GM19438 (cell line): ENCODE measurements around the gene ZNF783.
"Not testable (repeated sequence)": the region's sequence is repeated elsewhere in the genome, so short reads cannot be mapped to it uniquely, and the experiment has no call there.

Experiments used
- ATAC-seq: cut with Tn5 transposase; IDR thresholded peaks from one replicate; pipeline ENCODE4 v1.9.1; 2021; ENCODE audit warnings: low read depth; ENCODE audit not compliant: unreplicated experiment

The ZNF783 gene

DNA sequence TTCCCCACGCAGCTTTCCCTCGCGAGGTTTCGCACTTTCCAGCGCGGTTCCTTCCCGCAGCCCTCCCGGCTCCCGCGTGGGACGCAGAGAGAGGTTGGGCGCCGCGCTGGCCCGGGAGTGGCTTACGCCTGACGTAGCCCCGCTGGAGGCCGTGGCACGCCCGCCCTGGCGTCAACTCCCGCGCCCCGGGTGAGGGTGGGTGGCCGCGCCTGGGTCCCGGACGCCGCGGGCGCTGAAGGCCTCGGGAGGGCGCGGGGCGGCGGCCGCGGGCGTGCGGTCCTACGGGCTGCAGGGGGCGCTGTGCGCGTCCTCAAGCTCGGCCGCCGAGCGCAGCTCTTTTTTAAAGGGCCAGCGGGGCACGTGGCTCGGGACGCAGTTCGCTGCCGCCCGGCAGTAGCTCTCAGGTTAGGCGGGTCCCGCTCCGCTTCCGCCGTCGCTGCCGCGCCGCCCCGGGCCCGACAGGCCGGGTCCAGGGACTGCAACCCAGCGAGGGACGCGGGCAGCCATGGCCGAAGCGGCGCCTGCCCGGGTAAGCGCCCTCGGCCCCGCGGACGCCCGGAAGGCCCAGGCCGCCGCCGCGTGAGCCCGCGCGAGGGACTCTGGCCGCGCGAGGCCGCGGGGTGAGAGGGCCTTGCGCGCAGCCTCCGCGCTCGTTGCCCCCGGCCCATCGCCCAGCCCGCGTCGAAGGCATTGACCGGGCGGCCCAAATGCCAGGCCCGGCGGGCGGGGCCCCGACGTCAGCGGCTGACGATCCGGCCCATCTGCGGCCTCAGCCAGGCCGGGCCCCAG, at the start of gene ZNF783:
Gene ZNF783 (plus strand): TSS at position 368 of the 789 bp plus-strand sequence. CDS start 138 bp downstream, at position 506.
- peak; percentile 75 for ATAC-seq

DNA sequence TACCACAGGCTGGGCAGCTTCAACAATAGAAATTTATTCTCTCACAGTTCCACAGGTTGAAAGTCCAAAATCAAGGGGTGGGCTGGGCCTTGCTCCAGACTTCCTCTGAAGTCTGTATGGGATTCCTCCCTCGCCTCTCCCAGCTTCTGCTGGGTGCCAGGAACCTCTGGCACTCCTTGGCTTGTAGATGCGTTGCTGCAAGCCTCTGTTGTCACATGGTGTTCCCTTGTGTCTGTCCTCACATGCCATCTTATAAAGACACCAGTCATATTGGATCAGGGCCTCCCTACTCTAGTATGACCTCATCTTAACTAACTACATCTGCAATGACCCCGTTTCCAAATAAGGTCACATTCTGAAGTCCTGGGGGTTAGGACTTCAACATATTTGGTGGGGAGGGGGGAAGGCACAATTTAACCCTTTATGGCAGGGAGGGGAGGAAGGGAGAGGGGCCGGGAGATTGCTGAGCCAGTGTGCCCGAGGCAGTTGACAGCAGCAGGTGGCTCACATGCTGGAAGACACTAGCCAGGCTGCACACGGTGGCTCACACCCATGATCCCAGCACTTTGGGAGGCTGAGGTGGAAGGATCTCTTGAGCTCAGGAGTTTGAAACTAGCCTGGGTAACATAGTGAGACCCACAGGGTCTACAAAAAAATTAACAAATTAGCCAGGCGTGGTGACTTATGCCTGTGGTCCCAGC, 47.8 kb upstream of the ZNF783 start:
- no peak for ATAC-seq

DNA sequence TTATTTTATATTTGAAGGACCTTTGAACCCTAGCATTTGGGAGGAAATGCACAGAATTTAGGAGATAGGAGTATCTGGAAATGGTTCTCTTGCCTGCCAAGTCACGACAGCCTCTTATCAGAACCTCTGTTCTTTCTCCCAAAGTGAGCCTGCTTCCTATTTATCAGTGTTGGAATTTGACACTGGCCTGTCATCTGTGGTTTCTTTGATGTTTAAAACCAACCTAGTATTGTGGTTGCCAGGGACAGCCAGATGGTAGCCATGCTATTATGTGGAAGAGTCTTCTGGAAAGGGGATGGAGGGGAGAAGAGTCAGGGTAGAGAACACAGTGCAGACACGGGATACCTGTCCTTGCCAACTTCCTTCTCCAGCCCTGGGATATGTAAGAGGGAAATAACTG, 45.6 kb upstream of the ZNF783 start:
- no peak for ATAC-seq

DNA sequence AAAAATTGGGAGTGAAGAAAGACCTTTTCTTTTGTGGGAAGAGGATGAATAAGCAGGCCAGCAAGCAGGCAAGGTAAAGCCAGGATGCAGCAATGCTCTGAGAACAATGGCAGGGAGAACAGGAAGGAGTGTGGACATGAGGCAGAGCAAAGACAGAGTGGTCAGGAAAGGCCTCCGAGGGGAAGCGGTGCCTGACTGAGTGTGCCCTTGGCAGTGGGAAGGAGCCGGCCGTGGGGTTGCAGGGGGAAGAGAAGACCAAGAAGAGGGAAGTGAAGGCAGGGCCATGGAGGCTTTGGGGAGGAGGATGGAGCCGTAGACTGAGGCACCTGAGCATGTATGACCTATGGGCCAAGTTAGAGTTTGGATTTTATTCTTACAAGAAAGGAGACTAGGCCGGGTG, 44.4 kb upstream of the ZNF783 start:
- no peak for ATAC-seq

DNA sequence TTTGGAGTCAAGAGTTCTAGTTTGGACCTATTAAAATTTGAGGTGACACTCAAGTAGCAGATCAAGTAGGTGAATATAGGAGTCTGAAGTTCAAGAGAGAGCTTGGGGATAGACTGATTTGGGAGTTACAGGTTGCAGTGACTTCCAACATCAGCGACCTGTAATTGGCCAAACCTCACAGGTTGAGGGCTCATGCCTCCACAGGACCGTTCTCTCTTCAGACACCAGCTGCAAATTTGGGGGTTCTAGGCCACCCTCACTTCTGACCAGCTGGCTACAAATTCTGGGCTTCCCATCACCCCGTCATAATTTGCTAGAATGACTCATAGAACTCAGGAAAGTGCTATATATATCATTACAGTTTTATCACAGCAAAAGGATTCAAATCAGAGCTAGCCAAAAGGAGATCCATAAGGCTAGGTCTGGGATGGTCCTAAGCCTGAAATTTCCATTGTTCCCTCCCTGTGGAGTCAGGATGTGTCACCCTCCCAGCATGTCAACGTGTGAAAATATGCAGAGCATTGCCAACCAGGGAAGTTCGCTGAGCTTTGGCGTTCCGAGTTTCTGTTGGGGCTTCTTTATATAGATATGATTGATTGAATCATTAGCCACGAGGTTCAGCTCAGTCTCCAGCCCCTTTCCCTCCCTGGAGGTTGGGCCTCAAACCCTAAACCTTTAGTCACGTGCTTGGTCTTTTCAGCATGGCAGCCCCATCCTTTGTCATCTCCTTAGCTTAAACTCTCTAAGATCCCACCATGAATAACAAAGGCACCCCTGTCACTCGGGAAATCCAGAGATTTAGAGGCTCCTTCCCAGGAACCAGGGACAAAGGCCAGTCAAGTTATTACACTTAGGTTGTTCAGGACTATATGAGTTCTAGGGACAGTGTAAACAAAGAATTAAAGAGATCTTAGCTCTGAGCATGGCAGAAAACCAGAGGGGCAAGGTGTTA, 43.3 kb upstream of the ZNF783 start:
- no peak for ATAC-seq

DNA sequence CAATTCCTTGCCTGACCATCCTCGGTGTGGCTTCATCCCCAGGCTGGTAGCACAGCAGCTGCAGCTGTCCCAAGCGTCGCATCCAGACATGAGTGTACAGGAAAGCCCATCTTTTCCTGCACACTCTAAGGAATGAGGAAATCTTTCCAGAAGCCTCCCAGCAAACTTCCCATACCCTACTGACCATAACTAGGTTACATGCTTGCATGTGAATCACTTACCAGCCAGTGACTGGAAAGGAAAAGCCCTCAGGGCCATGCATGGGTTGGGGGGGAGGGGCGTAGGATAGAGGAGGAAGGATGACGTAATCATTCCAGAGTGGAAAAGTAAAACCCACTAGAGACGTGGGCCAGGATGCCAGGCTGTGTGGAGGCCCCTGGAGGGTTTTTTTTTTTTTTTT, 41.5 kb upstream of the ZNF783 start:
- no peak for ATAC-seq

DNA sequence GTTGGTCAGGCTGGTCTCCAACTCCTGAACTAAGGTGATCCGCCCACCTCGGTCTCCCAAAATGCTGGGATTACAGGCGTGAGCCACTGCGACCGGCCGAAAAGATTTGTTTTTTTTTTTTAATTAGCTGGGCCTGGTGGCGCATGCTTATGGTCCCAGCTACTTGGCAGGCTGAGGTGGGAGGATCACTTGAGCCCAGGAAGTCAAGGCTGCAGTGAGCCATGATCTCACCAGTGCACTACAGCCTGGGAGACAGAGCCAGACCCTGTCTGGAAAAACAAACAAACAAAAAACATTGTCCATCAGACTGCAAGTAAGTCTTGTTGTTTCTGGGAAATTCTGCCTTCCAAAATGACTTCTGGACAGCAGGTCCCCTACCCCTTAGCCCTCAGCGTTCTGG, 38.8 kb upstream of the ZNF783 start:
- no peak for ATAC-seq

DNA sequence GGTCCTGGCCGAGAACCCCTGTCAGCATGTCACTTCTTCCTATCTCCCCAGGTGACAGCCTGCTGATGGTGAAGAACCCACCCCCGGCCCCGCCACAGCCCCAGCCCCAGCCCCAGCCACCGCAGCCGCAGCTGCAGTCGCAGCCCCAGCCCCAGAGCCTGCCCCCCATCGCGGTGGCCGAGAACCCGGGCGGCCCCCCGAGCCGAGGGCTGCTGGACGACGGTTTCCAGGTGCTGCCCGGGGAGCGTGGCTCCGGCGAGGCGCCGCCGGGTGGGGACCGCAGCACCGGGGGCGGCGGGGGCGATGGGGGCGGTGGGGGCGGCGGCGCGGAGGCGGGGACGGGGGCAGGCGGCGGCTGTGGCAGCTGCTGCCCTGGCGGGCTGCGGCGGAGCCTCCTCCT, 38.2 kb upstream of the ZNF783 start:
- no peak for ATAC-seq

DNA sequence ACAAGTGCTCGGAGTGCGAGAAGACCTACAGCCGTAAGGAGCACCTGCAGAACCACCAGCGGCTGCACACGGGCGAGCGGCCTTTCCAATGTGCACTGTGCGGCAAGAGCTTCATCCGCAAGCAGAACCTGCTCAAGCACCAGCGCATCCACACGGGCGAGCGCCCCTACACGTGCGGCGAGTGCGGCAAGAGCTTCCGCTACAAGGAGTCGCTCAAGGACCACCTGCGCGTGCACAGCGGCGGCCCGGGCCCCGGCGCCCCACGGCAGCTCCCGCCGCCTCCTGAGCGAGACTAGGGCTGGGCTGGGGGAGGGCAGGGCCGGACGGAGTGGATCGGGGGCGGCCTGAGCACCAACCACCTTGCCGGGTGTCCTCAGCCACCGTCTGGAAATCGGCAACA, 37.6 kb upstream of the ZNF783 start:
- no peak for ATAC-seq

DNA sequence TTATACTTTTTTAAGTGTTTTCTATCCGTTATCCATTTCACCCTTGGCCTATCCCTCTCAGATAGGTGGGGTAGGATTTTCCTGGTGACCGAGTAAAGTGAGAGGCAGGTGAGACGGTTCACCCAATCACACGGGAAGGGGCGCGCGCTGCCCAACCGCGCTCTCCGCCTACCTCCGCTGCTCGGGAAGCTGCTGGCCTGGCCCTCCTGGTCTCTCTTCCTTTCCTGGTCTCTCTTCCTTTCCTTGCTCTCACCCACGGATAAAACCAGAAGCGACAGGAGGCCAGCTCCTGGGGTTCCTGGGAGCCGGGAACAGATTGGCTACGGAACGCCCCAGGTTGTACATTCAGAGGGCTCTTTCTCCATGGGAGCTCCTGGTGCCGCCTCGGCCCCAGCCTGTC, 36.9 kb upstream of the ZNF783 start:
- ATAC-seq = no peak

DNA sequence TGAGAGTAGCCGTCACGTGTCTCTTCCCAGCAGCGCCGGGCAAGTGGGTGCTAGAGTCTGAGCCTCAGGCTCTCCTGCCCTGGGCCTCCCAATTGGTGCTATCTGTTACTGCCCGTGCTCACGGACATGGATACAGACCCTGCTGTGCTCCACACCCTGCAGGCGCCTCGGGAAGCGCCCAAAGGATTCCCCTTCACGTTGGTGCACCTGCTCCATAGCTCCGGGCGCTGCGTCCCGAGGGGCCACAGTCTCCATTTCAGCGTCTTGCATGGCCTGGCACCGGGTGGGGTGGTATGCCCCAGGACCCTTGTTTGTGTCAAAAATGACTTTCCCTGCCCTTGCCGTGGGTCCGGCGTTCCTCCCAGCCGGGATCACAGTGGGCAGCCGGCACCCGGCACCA, 36.3 kb upstream of the ZNF783 start:
- no peak for ATAC-seq

DNA sequence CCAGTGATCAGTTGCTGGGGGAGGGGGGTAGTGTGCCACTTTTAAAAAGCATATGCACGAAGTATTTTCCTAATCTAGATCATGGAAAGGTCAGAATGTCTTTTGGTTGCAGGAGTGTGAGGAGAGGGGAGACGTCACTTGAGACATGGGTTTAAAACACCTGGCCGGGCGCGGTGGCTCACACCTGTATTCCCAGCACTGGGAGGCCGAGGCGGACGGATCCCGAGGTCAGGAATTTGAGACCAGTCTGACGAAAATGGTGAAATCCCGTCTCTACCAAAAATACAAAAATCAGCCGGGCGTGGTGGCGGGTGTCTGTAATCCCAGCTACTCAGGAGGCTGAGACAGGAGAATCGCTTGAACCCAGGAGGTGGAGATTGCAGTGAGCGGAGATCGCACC, 35.6 kb upstream of the ZNF783 start:
- not testable (repeated sequence) for ATAC-seq

DNA sequence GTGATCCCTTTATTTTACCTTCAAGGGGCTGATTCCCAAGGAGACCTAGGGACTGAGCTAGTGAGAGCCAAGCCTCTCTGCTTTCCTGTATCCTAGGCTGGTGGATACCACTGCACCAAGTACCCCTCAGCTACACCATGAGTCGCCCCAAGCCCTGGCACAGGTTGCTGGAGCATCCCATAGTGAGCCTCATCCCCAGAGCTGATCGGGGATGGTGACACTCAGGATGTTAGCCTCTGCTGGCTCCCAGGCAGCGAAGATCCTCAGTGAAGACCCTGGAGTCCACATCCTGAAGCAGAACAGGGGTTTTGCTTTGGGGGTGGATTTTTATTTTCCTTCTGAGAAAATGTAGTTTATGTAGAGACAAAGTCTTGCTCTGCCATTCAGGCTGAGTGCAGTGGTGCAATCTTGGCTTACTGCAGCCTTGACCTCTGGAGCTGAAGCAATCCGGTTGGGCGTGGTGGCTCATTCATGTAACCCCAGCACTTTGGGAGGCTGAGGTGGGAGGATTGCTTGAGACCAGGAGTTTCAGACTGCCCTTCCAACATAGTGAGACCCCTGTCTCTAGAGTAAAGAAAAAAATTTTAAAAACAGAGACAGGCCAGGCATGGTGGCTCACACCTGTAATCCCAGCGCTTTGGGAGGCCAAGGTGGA, 35.0 kb upstream of the ZNF783 start:
- no peak for ATAC-seq

DNA sequence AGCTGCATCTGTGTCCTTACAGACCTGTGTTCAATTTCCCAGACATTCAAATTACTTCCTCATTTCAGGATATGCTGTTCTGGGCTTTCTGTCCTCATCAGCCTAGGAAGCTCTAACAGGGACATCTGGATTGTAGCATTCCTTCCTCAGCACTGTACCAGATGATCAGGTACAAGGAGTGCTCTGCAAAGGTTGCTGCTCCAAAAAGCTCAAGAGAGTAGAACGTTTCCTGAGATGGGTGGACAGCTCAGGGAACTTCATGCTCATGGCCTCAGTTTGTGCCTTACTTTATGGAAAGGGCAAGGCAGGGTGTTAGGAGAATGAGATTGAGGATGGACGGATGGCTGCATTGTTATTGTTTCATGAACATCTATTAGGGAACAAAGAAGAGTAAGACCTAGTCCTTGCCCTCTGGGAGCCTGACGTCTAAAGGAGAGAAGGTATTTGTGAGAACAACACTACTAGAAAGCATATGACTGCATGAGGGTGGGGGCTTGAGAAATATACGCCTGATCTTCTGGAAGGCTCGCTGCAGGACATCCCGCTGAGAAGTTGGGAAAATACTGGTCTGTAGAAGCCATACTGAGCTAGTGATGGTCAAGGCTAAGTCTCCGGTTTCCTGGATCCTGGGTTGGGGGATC, 33.0 kb upstream of the ZNF783 start:
- ATAC-seq = no peak

DNA sequence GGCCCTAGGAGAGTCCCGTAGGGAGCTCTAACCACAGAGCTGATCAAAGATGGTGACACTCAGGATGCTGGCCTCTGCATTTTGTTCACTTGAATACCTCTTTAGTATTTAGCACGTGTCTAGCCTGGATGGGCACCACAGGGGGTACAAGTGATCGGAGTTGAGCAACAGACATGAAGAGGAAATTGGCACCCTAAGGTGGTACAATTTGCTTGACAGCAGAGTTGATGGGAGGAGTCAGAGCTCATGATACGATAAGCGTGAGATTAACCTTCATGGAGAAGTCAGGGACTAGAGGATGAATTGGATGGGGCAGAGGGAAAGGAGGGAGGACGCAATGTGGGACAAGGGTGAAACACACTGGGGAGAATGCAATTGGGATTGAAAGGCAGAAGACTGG, 32.5 kb upstream of the ZNF783 start:
- no peak for ATAC-seq

DNA sequence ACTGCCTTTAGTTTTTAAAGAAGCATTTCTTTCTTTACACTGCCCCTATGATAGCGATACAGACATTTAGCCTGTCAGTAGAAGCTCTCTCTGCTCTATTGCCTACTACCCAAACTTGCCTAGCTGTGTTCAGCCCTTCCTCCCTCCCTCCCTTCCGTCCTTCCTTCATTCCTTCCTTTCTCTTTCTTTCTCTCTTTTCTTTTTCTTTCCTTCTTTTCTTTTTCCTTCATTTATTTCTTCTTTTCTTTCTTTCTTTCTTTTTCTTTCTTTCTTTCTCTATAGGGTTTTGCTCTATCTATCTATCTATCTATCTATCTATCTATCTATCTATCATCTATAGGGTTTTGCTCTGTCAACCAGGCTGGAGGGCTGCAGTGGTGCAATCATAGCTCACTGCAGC, 29.6 kb upstream of the ZNF783 start:
- ATAC-seq = no peak

DNA sequence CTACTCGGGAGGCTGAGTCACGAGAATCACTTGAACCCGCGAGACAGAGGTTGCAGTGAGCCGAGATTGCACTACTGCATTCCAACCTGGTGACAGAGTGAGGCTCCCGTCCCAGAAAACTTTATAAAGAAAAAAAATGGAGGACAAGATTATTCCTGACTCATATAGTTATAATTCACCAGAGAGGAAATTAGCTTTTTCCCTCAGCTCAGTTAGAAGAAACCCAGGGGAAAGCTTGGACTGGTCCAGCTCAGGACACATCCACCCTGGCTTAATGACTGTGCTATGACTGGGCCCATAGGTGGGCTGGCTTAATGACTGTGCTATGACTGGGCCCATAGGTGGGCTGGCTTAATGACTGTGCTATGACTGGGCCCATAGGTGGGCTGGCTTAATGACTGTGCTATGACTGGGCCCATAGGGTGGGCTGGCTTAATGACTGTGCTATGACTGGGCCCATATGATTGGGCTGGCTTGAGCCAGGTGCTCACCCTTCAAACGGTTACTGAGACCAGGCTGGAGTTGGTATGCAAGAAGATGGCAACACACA, 28.3 kb upstream of the ZNF783 start:
- ATAC-seq = not testable (repeated sequence)

DNA sequence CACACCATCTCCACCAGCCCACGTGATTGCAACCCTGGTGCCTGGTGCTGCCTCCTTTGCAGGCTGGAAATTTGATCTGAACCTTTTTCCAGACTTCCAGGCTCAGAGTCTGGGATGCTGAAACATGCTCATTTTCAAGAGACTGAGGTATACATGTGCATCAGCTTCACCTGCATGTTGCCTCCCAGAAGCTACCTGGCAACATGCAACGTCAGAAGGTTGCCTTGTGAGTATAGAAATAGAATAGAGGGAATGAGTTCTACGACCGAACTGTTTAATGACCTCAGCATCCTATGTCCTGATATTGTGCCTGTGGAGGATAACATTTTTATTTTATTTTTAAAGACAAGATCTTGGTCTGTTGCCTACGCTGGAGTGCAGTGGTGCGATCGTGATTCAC, 24.5 kb upstream of the ZNF783 start:
- no peak for ATAC-seq

DNA sequence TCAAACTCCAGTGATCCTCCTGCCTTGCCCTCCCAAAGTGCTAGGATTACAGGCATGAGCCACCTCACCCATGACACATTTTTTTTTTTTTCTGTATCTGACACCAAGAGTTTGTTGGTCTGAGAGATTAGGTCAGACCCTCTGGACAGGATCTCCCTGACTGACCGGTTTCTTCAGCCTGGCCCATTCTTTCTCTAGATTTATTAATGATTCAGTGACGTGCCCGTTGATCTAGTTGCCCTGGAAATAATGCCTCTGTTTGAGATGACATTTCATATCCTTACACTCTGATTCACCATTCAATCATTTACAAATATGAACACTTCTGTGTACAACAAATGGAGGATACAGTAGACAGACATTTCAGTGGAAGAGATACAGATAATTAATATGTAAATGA, 23.9 kb upstream of the ZNF783 start:
- ATAC-seq = no peak
